AG20443 (cell line): ENCODE measurements around the gene SVEP1.
"Not testable (repeated sequence)": the region's sequence is repeated elsewhere in the genome, so short reads cannot be mapped to it uniquely, and the experiment has no call there.

ENCODE experiments used
- DNase-seq: peaks from one replicate; pipeline ENCODE4 v3.0.0; 2012; ENCODE audit warnings: low spot score, mixed read lengths

The SVEP1 gene

GRCh38 chr9:110578575-110579033 is 937 bp downstream of the SVEP1 start:
- DNase-seq = no peak

DNA sequence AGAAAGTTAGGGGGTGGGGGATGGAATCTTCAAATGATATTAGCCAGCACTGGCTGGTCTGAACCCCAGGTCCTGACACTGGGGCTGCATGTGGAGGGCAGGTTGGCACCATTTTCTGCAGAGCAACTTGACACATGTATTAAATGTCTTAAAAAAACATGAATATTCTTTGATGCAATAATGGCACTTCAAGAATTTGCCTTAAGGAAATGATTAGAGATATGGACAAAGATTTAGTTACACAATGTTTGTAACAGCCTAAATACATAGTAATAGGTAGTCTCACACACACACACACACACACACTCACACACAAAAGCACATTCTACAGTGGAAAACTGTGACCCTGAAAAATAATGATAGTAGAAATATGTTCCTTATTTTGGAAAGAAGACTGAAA is 3.6 kb downstream of the SVEP1 start:
- DNase-seq = no peak

DNA sequence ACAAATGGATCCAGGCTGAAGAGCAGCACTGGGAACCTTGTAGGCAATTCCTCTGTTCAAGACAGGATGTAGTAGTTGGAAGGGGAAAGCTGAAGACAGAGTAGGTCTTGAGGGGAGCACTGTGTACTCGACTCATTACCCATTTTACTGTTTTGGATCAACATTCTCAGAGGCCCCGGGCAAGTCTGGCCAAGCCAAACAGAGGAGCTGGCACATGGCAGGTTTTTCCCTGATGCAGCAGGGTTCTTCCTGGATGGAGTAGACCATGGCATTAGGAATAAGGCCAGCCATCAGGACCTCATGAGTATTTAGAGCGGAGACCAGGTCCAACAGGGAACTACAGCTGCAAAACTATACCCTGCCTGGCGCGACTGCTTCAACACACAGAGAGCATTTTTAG is 4.4 kb downstream of the SVEP1 start:
- no peak for DNase-seq

- DNase-seq = no peak
Observed at GRCh38 chr9:110573305-110573704, 6.2 kb downstream of the SVEP1 start.

- DNase-seq = peak; percentile 10
Observed at GRCh38 chr9:110571801-110572483, 7.6 kb downstream of the SVEP1 start.

- no peak for DNase-seq
Observed at GRCh38 chr9:110566156-110566555, 13.4 kb downstream of the SVEP1 start.

GRCh38 chr9:110561826-110562225 is 17.7 kb downstream of the SVEP1 start:
- DNase-seq = no peak

DNA sequence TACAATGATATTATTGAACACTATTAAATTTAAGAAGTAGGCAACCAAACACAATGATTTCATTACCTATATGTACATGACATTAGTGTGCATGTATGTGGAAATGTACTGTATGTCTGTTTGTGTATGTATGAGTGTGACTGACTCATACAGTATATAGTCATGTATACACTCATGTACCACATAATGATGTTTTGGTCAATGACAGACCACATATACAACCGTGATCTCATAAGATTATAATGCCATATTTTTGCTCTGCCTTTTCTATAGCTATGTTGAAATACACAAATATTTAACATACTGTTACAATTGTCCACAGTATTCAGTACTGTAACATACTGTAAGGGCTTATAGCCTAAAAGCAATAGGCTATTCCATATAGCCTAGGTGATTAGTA is 19.7 kb downstream of the SVEP1 start:
- no peak for DNase-seq

- DNase-seq = peak; percentile 81
Observed at GRCh38 chr9:110555551-110556331, 23.8 kb downstream of the SVEP1 start.

GRCh38 chr9:110546411-110546871 is 33.1 kb downstream of the SVEP1 start:
- DNase-seq = peak; percentile 27

- DNase-seq = no peak
Observed at GRCh38 chr9:110545705-110546104, 33.8 kb downstream of the SVEP1 start.

DNA sequence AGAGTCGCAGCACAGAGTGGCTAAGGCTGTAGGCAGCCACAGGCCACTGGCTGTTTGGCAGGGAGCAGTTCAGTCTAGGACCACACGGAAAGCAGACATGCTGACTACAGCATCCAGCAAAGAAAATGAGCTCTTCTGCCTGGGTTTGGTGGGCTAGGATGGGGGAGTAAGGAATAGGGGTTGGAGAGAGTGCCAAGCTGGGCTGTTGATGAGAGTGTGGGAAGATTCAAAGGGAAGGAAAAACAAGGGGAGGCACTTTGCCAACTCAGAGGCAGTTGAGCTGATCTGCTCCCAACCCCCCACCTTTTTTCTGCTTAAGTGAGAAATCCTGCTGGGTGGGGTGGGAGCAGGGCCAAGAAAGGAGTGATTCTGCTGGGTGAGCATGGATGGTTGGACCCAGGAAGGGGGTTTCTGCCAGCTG is 35.9 kb downstream of the SVEP1 start:
- DNase-seq = no peak

DNA sequence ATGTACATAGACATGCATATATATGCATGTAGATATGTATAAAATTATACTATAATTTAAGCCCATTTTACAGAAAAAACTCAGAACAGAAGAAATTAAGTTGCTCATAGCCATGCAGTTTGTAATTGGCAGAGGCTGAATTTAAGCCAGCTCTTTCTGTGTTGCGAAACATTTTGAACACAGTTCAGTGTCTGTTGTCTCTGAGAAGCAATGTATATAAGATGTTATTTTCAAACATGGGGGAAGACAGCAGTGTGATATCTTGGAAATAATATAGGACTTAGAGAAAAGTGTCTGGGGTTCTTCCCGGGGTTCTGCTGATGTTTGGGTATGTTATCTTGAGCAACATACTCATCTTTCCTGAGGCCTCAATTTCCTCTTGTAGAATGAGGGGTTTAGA is 37.6 kb downstream of the SVEP1 start:
- DNase-seq = no peak

DNA sequence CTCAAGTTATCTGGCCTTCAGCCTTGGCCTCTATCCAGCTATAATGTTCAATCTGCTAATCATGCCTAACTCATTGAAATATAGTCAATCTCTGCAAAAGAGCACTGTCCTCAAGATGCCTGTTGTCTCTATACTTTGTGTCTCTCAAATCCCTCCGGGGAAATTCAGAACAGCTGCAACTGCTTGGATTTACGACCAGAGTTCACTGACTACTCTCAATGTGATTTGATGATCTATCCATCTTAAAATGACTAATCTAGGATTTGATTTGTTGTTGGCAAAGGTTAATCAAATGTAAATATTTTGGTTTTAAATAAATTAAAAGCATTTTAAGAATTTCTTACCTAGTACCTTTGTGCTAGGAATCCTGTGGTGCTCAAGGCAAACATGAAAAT is 40.9 kb downstream of the SVEP1 start:
- no peak for DNase-seq

DNA sequence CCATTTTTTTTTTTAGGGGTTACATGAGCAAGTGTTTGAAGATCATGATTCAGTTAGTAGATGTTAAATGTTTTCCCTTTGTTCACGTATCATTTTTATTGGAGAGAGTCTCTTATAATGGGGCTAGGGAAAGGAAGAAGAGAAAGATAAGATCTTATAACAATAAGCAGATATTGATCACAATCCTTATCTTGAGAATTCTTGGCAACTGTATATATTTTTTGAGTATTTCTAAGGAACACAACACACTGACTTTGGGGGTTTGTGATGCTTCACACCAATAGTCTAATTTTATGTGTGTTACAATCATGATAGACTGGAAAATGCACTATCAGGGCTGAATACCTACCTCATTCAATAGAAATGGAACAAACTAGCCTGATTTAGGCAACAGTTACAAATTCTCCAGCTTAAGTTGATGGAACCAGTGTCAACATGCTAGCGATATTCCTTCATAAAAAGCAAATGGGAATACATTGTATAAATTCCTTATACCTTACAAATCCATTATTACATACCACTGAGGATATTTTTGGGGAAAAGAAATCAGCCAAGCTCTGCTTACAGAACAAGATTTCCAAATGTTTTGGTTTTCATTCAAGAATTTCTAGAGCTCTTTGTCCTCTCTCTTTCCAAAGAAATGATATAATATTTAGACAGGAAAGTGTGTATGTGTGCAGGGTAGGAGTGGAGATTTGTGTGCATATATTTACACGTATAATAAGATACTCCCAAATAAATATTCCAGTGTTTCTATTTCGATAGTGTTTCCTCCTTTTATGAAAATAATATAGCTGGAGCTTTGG is 41.5 kb downstream of the SVEP1 start:
- no peak for DNase-seq

- peak; percentile 19 for DNase-seq
Observed at GRCh38 chr9:110536822-110537221, 42.7 kb downstream of the SVEP1 start.

GRCh38 chr9:110534162-110534561 is 45.4 kb downstream of the SVEP1 start:
- DNase-seq = not testable (repeated sequence)

DNA sequence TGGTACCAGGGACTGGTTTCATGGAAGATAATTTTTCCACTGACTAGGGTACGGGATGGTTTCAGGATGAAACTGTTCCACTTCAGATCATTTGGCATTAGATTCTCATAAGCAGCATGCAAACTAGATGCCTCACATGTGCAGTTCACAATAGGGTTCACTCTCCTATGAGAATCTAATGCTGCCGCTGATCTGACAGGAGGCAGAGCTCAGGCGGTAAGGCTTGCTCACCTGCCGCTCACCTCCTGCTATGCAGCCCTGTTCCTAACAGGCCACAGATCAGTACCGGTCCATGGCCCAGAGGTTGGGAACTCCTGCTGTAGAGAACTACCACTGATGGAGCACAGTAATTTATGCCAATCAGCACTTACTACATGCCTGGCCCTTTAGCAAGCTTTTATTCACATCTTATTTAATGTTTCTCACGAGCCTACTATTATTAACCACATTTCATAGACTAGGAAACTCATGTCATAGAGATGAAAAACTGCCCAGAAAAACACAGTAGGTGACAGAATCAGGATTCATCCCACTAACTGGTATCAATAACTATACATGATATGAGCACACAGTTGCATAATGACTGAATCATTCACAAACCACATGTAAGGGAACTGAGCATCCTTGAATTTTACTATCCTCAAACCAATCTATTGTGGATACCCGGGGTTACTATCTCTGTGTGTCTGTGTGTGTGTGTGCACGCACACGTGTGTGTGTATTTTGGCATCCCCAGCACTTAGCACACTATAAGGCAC is 46.5 kb downstream of the SVEP1 start:
- DNase-seq = no peak

DNA sequence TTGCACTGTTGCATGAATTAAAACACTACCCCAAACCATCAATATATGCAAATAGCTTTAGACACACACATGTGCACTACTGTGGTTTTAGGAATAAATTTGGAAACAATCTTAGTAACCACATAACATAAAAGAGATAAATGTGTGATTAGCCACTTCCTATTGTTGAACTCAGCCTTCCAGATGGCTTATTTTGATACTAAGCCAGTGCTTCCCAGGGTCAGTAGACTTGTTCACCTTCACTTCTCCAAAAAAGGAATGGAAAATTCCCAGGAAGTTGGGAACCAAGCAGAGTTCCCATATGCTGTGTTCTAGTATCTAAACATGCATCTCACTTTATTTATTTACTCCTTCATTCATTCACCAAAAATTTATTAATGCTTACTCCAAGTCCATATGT is 47.8 kb downstream of the SVEP1 start:
- no peak for DNase-seq

GRCh38 chr9:110531241-110531640 is 48.3 kb downstream of the SVEP1 start:
- DNase-seq = not testable (repeated sequence)

DNA sequence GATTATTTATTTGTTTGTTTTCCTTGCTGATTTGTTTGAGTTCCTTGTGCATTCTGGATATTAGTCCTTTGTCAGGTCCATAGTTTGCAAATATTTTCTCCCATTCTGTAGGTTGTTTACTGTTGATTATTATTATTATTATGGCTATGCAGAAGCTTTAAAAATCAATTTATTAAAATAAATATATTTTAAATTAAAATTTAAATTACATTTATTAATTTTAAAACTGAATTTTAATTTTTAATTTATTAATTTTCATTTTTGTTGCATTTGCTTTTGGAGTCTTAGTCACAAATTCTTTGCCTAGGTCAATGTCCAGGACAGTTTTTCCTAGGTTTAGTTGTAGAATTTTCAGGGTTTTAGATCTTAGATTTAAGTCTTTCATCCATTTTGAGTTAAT is 50.9 kb downstream of the SVEP1 start:
- DNase-seq = no peak

GRCh38 chr9:110526426-110526825 is 53.1 kb downstream of the SVEP1 start:
- DNase-seq = no peak
